ENCODE measurements around the gene IQCF5. TPM values are rescaled to one million over a fixed set of nuclear protein-coding genes. Genes with fewer than 3 reads are reported as not detected.
"Not testable (repeated sequence)": the region's sequence is repeated elsewhere in the genome, so short reads cannot be mapped to it uniquely, and the experiment has no call there.

The IQCF5 gene
- total RNA-seq, 1 donor from 2014 or later, result not detected

DNA sequence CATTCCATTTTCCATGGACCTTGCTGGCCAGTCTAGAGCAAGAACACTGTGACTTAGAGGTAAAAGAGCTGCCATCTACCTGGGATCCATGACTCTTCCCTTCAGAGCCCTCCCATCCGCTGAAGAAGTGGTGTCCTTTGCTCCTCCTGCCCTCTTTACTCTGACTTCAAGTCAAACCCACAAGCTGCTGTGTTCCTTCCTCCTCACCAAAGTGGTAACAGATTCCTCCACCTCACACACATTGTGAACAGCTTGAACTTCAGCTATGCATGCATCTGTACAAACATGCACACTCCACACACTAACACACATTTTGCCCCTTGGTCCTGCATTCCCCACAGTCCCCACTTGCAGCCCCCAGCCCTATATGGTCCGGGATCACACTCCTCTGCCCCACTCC, 990 bp downstream of the IQCF5 start:
- no peak overlapping the region for H3K4me3 ChIP-seq
- no peaks in the 10 kb centered on the region for H3K27me3 ChIP-seq
- H3K36me3 ChIP-seq, result no peaks in the 10 kb centered on the region
- H3K9me3 ChIP-seq, result no peaks in the 10 kb centered on the region
- no peak overlapping the region for H3K27ac ChIP-seq
- no peaks in the 10 kb centered on the region for H3K4me1 ChIP-seq
- no peak for TF ChIP-seq CTCF (IDR thresholded peaks at IDR 0.05)
- intact Hi-C loops (cut with DNase I), result no loop called here
- no peak for DNase-seq (ENCODE audit: low spot score in 2 of 2)

DNA sequence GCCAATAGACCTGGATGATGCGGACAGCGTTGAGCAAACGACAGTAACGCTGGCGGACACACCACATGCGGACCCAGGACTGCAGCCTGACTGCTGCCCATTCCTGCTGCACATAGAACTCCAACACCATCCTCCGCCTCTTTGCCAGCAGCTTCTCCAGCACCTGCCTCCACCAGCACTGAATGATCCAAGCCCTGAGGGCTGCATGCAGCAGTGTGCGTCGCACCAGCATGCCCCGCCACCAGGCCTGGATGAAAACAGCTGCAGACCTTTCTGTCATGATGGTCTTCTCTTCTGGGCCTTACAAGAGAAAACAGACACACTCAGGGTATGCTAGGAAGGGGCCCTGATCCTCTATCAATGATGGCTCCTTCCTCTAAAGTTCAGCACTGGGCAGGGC, 1.5 kb downstream of the IQCF5 start:
- Histone ChIP-seq H3K27me3 (no peaks in the 10 kb centered on the region), H3K9me3 (no peaks in the 10 kb centered on the region), H3K36me3 (no peaks in the 10 kb centered on the region), H3K4me1 (no peaks in the 10 kb centered on the region), H3K27ac (no peak overlapping the region), H3K4me3 (no peak overlapping the region)
- intact Hi-C loops (cut with DNase I), result no loop called here
- DNase-seq (ENCODE audit: low spot score in 2 of 2), result no peak
- TF ChIP-seq CTCF (IDR thresholded peaks at IDR 0.05), result no peak

GRCh38 chr3:51873253-51873766, 2.1 kb downstream of the IQCF5 start:
- TF ChIP-seq CTCF (IDR thresholded peaks at IDR 0.05), result no peak
- intact Hi-C loops (cut with DNase I), result no loop called here
- Histone ChIP-seq H3K4me1 (no peaks in the 10 kb centered on the region), H3K27ac (no peak overlapping the region), H3K9me3 (no peaks in the 10 kb centered on the region), H3K4me3 (no peak overlapping the region), H3K27me3 (no peaks in the 10 kb centered on the region), H3K36me3 (no peaks in the 10 kb centered on the region)
- no peak for DNase-seq (ENCODE audit: low spot score in 2 of 2)

- TF ChIP-seq CTCF (IDR thresholded peaks at IDR 0.05), result no peak
- Histone ChIP-seq H3K27me3 (no peaks in the 10 kb centered on the region), H3K9me3 (no peaks in the 10 kb centered on the region), H3K4me1 (no peaks in the 10 kb centered on the region), H3K27ac (no peak overlapping the region), H3K36me3 (no peaks in the 10 kb centered on the region), H3K4me3 (no peak overlapping the region)
- no peak for DNase-seq (ENCODE audit: low spot score in 2 of 2)
- intact Hi-C loops (cut with DNase I), result no loop called here
Observed at GRCh38 chr3:51869304-51869703, 6.1 kb downstream of the IQCF5 start.

- H3K9me3 ChIP-seq; H3K36me3 ChIP-seq; H3K4me3 ChIP-seq; H3K27ac ChIP-seq; H3K4me1 ChIP-seq; intact Hi-C loops (cut with DNase I); DNase-seq (ENCODE audit: low spot score in 2 of 2); H3K27me3 ChIP-seq: not testable (repeated sequence)
Observed at GRCh38 chr3:51868896-51869295, 6.5 kb downstream of the IQCF5 start.

DNA sequence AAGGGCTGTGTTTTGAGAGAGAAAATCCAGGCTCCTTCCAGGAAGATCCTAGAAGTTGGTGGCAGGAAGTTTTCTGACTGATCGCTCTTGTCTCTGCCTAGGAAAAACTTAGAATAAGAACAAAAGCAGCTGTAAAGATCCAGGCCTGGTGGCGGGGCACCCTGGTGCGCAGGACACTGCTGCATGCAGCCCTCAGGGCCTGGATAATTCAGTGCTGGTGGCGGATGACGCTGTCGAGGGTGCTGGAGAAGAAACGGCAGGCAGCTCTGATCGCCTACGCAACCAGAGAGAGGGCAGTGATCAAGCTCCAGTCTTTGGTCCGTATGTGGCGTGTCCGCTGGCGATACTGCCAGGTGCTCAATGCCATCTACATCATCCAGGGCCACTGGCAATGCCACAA, 12.5 kb downstream of the IQCF5 start:
- Histone ChIP-seq H3K9me3 (no peaks in the 10 kb centered on the region), H3K27ac (no peak overlapping the region), H3K4me1 (no peaks in the 10 kb centered on the region), H3K36me3 (no peaks in the 10 kb centered on the region), H3K4me3 (no peak overlapping the region), H3K27me3 (no peaks in the 10 kb centered on the region)
- intact Hi-C loops (cut with DNase I), result no loop called here
- DNase-seq (ENCODE audit: low spot score in 2 of 2), result no peak
- TF ChIP-seq CTCF (IDR thresholded peaks at IDR 0.05), result no peak
